Esophagus (tissue), 2 donors: ENCODE data around the gene KLHL24. TPM values are rescaled to one million over a fixed set of nuclear protein-coding genes. Genes with fewer than 3 reads are reported as not detected.
"Not testable (repeated sequence)": the region's sequence is repeated elsewhere in the genome, so short reads cannot be mapped to it uniquely, and the experiment has no call there.

Experiments used
- H3K27ac ChIP-seq, 2 donors: one replicate each; pipeline ENCODE4 v1.5.1; 2013; ENCODE audit warnings: low read depth in 2 of 2, mild to moderate bottlenecking in 2 of 2, inconsistent platforms in 1 of 2, low read length in 1 of 2, moderate library complexity in 1 of 2
- H3K27me3 ChIP-seq, 2 donors: one replicate each; pipeline ENCODE4 v1.6.1; 2013; ENCODE audit warnings: low read length in 2 of 2, control low read depth in 1 of 2, mild to moderate bottlenecking in 1 of 2; ENCODE audit not compliant: insufficient read depth in 2 of 2, control insufficient read depth in 1 of 2
- H3K36me3 ChIP-seq, 2 donors: one replicate each; pipeline ENCODE4 v1.6.1; 2013; ENCODE audit warnings: low read length in 1 of 2; ENCODE audit not compliant: control insufficient read depth in 2 of 2, insufficient read depth in 2 of 2
- H3K4me1 ChIP-seq, 2 donors: one replicate each; pipeline ENCODE4 v1.6.1; 2013; ENCODE audit warnings: low read length in 1 of 2; ENCODE audit not compliant: control insufficient read depth in 2 of 2, insufficient read depth in 2 of 2
- H3K4me3 ChIP-seq, 2 donors: one replicate each; pipeline ENCODE4 v1.5.1; 2013; ENCODE audit warnings: low read length in 2 of 2, mild to moderate bottlenecking in 2 of 2, low read depth in 1 of 2, moderate library complexity in 1 of 2
- H3K9me3 ChIP-seq, 2 donors: one replicate each; pipeline ENCODE4 v1.6.1; 2013; ENCODE audit warnings: mild to moderate bottlenecking in 2 of 2, low read depth in 1 of 2, low read length in 1 of 2, moderate library complexity in 1 of 2; ENCODE audit not compliant: control insufficient read depth in 2 of 2, insufficient read depth in 1 of 2
- WGBS, 2 donors: extraction: QIAGEN DNeasy Blood & Tissue Kit; methylation state at CpG; one replicate each; pipeline ENCODE4 v1.1.7; 2013; 5-methylcytosine and 5-hydroxymethylcytosine counted together
- polyA plus RNA-seq, 2 donors: library from polyadenylated mRNA; stranded (reverse); fragments of 200-250 nt; gene quantifications; one replicate each; pipeline ENCODE4 v1.2.3, GENCODE V29; 2013
- donor health status: healthy with polysubstance abuse.
- donor health status: Bipolar disorder and iron deficiency.

Gene KLHL24
- polyA plus RNA-seq = 1 to 10 TPM; 4.3 to 5.1 TPM

- Histone ChIP-seq H3K27ac (peak within 1 kb of the TSS; percentile 99), H3K27me3 (no peaks in the 10 kb centered on the region), H3K36me3 (no peaks in the 10 kb centered on the region), H3K4me1 (peaks cover 0 to 4% of the 10 kb centered on the region in 2 donors), H3K4me3 (peak within 1 kb of the TSS; percentile 92 to 96), H3K9me3 (no peaks in the 10 kb centered on the region)
- 1% methylated on average over 63 to 76 of the region's 76 CpGs for WGBS, 2 donors
These were observed at the start of gene KLHL24 for GRCh38 chr3:183635431-183636220. Gene KLHL24 (plus strand): TSS chr3:183635623. CDS start chr3:183650357, 14,734 bp downstream.

GRCh38 chr3:183586477-183586876, 48.9 kb upstream of the KLHL24 start:
- Histone ChIP-seq H3K36me3 (no peaks in the 10 kb centered on the region), H3K4me3 (no peak overlapping the region), H3K27me3 (no peaks in the 10 kb centered on the region), H3K9me3 (no peaks in the 10 kb centered on the region), H3K27ac (no peak overlapping the region), H3K4me1 (no peaks in the 10 kb centered on the region)
- 66 to 74% methylated on average over 5 of the region's 5 CpGs for WGBS, 2 donors

GRCh38 chr3:183587336-183587735, 48.1 kb upstream of the KLHL24 start:
- no peaks in the 10 kb centered on the region for H3K4me1 ChIP-seq
- no peaks in the 10 kb centered on the region for H3K36me3 ChIP-seq
- no peaks in the 10 kb centered on the region for H3K27me3 ChIP-seq
- 76 to 82% methylated on average over 2 of the region's 2 CpGs for WGBS, 2 donors
- H3K4me3 ChIP-seq = no peak overlapping the region
- no peak overlapping the region for H3K27ac ChIP-seq
- H3K9me3 ChIP-seq = no peaks in the 10 kb centered on the region

GRCh38 chr3:183590442-183590841, 45.0 kb upstream of the KLHL24 start:
- no peak overlapping the region for H3K4me3 ChIP-seq
- WGBS, 2 donors = 96 to 97% methylated on average over 6 of the region's 6 CpGs
- no peaks in the 10 kb centered on the region for H3K27me3 ChIP-seq
- no peaks in the 10 kb centered on the region for H3K9me3 ChIP-seq
- H3K4me1 ChIP-seq = no peaks in the 10 kb centered on the region
- no peaks in the 10 kb centered on the region for H3K36me3 ChIP-seq
- H3K27ac ChIP-seq = no peak overlapping the region

GRCh38 chr3:183591881-183592521, 43.4 kb upstream of the KLHL24 start:
- Histone ChIP-seq H3K27me3 (no peaks in the 10 kb centered on the region), H3K4me1 (no peaks in the 10 kb centered on the region), H3K4me3 (no peak overlapping the region), H3K36me3 (no peaks in the 10 kb centered on the region), H3K9me3 (no peaks in the 10 kb centered on the region), H3K27ac (no peak overlapping the region)
- 53 to 54% methylated on average over 6 of the region's 6 CpGs for WGBS, 2 donors

- Histone ChIP-seq H3K9me3 (no peaks in the 10 kb centered on the region), H3K4me3 (no peak overlapping the region), H3K4me1 (no peaks in the 10 kb centered on the region), H3K36me3 (no peaks in the 10 kb centered on the region), H3K27ac (no peak overlapping the region), H3K27me3 (no peaks in the 10 kb centered on the region)
- WGBS, 2 donors = 92 to 96% methylated on average over 7 of the region's 7 CpGs
These were observed 42.6 kb upstream of the KLHL24 start for GRCh38 chr3:183592821-183593220.

GRCh38 chr3:183594636-183595035, 40.8 kb upstream of the KLHL24 start:
- H3K27ac ChIP-seq = no peak overlapping the region

GRCh38 chr3:183597959-183598358, 37.5 kb upstream of the KLHL24 start:
- H3K4me3 ChIP-seq = no peak overlapping the region
- H3K36me3 ChIP-seq = no peaks in the 10 kb centered on the region
- no peak overlapping the region for H3K27ac ChIP-seq
- H3K9me3 ChIP-seq = no peaks in the 10 kb centered on the region
- WGBS, 2 donors = 10 to 89% methylated on average over 1 of the region's 1 CpG
- H3K27me3 ChIP-seq = no peaks in the 10 kb centered on the region
- no peaks in the 10 kb centered on the region for H3K4me1 ChIP-seq

More at GRCh38 chr3:183594636-183595035, 40.8 kb upstream of the KLHL24 start:
- no peaks in the 10 kb centered on the region for H3K4me1 ChIP-seq
- H3K4me3 ChIP-seq = no peak overlapping the region
- H3K36me3 ChIP-seq = no peaks in the 10 kb centered on the region
- 97 to 98% methylated on average over 2 of the region's 2 CpGs for WGBS, 2 donors
- no peaks in the 10 kb centered on the region for H3K9me3 ChIP-seq
- H3K27me3 ChIP-seq = no peaks in the 10 kb centered on the region

- H3K4me1 ChIP-seq, H3K36me3 ChIP-seq, H3K4me3 ChIP-seq, H3K27ac ChIP-seq, H3K27me3 ChIP-seq, H3K9me3 ChIP-seq: not testable (repeated sequence)
- 95 to 97% methylated on average over 6 of the region's 6 CpGs for WGBS, 2 donors
These were observed 24.1 kb upstream of the KLHL24 start for GRCh38 chr3:183611326-183611725.
